GM12878 (cell line): ENCODE results near the gene USP54. TPM values are rescaled to one million over a fixed set of nuclear protein-coding genes. Genes with fewer than 3 reads are reported as not detected.

Experiments used
- ATAC-seq: fragments of 200-7000 bp; cut with Tn5 transposase; 3 replicates; pipeline ENCODE4 v1.9.1; 2020; ENCODE audit warnings: mild to moderate bottlenecking, moderate library complexity
- BruUV-seq: library from RNA; stranded (reverse); fragments of 400-500 nt; replicated peaks from 2 replicates; lab custom pipeline; 2021; lab: Mats Ljungman, UMichigan
- CTCF ChIA-PET: fragments of 300-600 bp; sonication (Branson Sonifier 250); formaldehyde crosslinking; extraction: SDS; loops from one replicate; lab custom pipeline; 2021; ENCODE audit warnings: inconsistent platforms; lab: Yijun Ruan, JAX
- POLR2A ChIA-PET: fragments of 350-600 bp; formaldehyde crosslinking; extraction: SDS; loops from one replicate; lab custom pipeline; 2021; ENCODE audit warnings: inconsistent platforms; lab: Charles Lee
- RAD21 ChIA-PET: fragments of 300-600 bp; sonication (Branson Sonifier 250); formaldehyde crosslinking; loops from one replicate; lab custom pipeline; 2023; ENCODE audit warnings: antibody characterized with exemption; ENCODE audit not compliant: unreplicated experiment; lab: Charles Lee
- SMC1A ChIA-PET: fragments of 300-600 bp; sonication (Branson Sonifier 250); formaldehyde crosslinking; loops from one replicate; lab custom pipeline; 2023; ENCODE audit not compliant: unreplicated experiment, uncharacterized antibody; lab: Charles Lee
- DNase-seq: peaks from one replicate; pipeline ENCODE4 v3.0.0-alpha.2; 2011; ENCODE audit warnings: low read depth, low spot score
- FAIRE-seq: peaks from 3 replicates; lab custom pipeline; 2011; peaks lifted over from hg19 to GRCh38; lab: Jason Lieb, UNC
- H2AFZ ChIP-seq: 2 replicates; pipeline ENCODE4 v1.6.0; 2011; ENCODE audit warnings: low read depth, low read length, control low read depth; ENCODE audit not compliant: control insufficient read depth
- H3K27ac ChIP-seq: 2 replicates; pipeline ENCODE4 v1.5.1; 2011; ENCODE audit warnings: control low read depth; ENCODE audit not compliant: control insufficient read depth, insufficient read depth
- H3K27me3 ChIP-seq, 2 experiments: replicated peaks in 1 of 2; 2 replicates each; pipeline versions ENCODE4 v1.6.0 to v1.6.1; 2011; ENCODE audit warnings: low read length in 1 of 2; ENCODE audit not compliant: control insufficient read depth in 2 of 2, insufficient read depth in 2 of 2
- H3K36me3 ChIP-seq, 2 experiments: 2 replicates each; pipeline ENCODE4 v1.5.1; 2011; ENCODE audit warnings: low read length in 1 of 2; ENCODE audit not compliant: control insufficient read depth in 2 of 2, insufficient read depth in 2 of 2
- H3K4me1 ChIP-seq: 2 replicates; pipeline ENCODE4 v1.6.1; 2011; ENCODE audit warnings: mild to moderate bottlenecking, low read length, moderate library complexity, mixed read lengths; ENCODE audit not compliant: control insufficient read depth, insufficient read depth
- H3K4me2 ChIP-seq: 2 replicates; pipeline ENCODE4 v1.6.0; 2011; ENCODE audit warnings: control low read depth; ENCODE audit not compliant: control insufficient read depth, insufficient read depth
- H3K4me3 ChIP-seq: fragments of 200-600 bp; sonication (generic); 2 replicates; pipeline ENCODE4 v1.5.1; 2016
- H3K79me2 ChIP-seq: 2 replicates; pipeline ENCODE4 v1.6.0; 2011; ENCODE audit warnings: low read length; ENCODE audit not compliant: control insufficient read depth, insufficient read depth
- H3K9ac ChIP-seq: 2 replicates; pipeline ENCODE4 v1.8.0; 2011; ENCODE audit warnings: low read length, control low read depth, mixed read lengths; ENCODE audit not compliant: control insufficient read depth, insufficient read depth
- H3K9me3 ChIP-seq: replicated peaks from 3 replicates; pipeline ENCODE4 v1.5.1; 2011; ENCODE audit warnings: mild to moderate bottlenecking, low read length; ENCODE audit not compliant: control insufficient read depth, insufficient read depth
- H4K20me1 ChIP-seq: 2 replicates; pipeline ENCODE4 v1.6.0; 2011; ENCODE audit not compliant: control insufficient read depth, insufficient read depth
- EP300 ChIP-seq, 2 experiments: fragments of 150-350 bp in 1 of 2; IDR thresholded peaks; 2 replicates each; pipeline ENCODE4 v1.6.1; 2011 to 2012; ENCODE audit warnings: low read depth in 2 of 2, low read length in 2 of 2, borderline replicate concordance in 1 of 2, improper control_type of control experiment in 1 of 2, inconsistent platforms in 1 of 2; ENCODE audit not compliant: control insufficient read depth in 1 of 2
- FOXM1 ChIP-seq: IDR thresholded peaks from 2 replicates; pipeline ENCODE4 v1.6.1; 2012; ENCODE audit warnings: low read depth, mild to moderate bottlenecking, inconsistent platforms, low read length, moderate library complexity
- HDGF ChIP-seq: fragments of 450-650 bp; IDR thresholded peaks from 2 replicates; pipeline ENCODE4 v1.6.1; 2016; ENCODE audit warnings: antibody characterized with exemption
- IKZF2 ChIP-seq, 2 experiments: fragments of 450-650 bp; IDR thresholded peaks; 2 replicates each; pipeline ENCODE4 v1.6.1; 2017; ENCODE audit warnings: mild to moderate bottlenecking in 2 of 2, moderate library complexity in 2 of 2
- MXI1 ChIP-seq: fragments of 150-350 bp; IDR thresholded peaks from 2 replicates; pipeline ENCODE4 v1.6.1; 2011; ENCODE audit warnings: low read depth, mild to moderate bottlenecking, inconsistent platforms, low read length, improper control_type of control experiment
- SMAD1 ChIP-seq: fragments of 450-650 bp; IDR thresholded peaks from 2 replicates; pipeline ENCODE4 v1.6.1; 2018; ENCODE audit warnings: mild to moderate bottlenecking, low read depth; ENCODE audit not compliant: partially characterized antibody
- ZBED1 ChIP-seq: IDR thresholded peaks from 2 replicates; pipeline ENCODE4 v1.6.1; 2016; ENCODE audit warnings: borderline replicate concordance
- WGBS: methylation state at CpG from one replicate; pipeline ENCODE4 v1.1.6; 2016; ENCODE audit warnings: low lambda C conversion rate; ENCODE audit not compliant: insufficient replicate concordance, insufficient coverage; ENCODE audit errors: missing lambda C conversion rate; 5-methylcytosine and 5-hydroxymethylcytosine counted together
- in situ Hi-C: fragments of 300-500 bp; cut with MboI; formaldehyde crosslinking; loops from 9 replicates; pipeline ENCODE4 v1.14.3; 2018; ENCODE audit warnings: mixed read lengths
- intact Hi-C: fragments of 100-400 bp; cut with micrococcal nuclease; formaldehyde crosslinking; loops from one replicate; pipeline ENCODE4 v1.14.2; 2022; ENCODE audit not compliant: unreplicated experiment
- polyA plus RNA-seq, 11 experiments: library from polyadenylated mRNA; depleted of rRNA in 4 of 11; unstranded in 6 of 11; stranded (reverse) in 5 of 11; fragments of >200 nt; fragmentation: Nextera tagmentation in 4 of 11; fragmentation: Illumina TruSeq in 1 of 11; extraction: Ambion mirVana in 4 of 11; extraction: Trizol in 1 of 11; gene quantifications; 1 replicate in 1 of 11; 2 replicates in 10 of 11; pipeline versions ENCODE4 v1.2.1 to v1.2.3, GENCODE V29; 2011 to 2016; ENCODE audit warnings: inconsistent platforms in 2 of 11, missing spikeins in 2 of 11, low read depth in 1 of 11
- total RNA-seq, 4 experiments: library from RNA; depleted of rRNA in 3 of 4; stranded (reverse); fragments of >200 nt in 3 of 4; fragmentation: Illumina TruSeq in 1 of 4; extraction: Trizol in 1 of 4; gene quantifications; 2 replicates each; pipeline versions ENCODE4 v1.2.1 to v1.2.3, GENCODE V29; 2013 to 2021
- TF ChIP-seq, protein P1 (sequence below): fragments of 450-650 bp; IDR thresholded peaks from 2 replicates; pipeline ENCODE4 v1.6.1; 2017; ENCODE audit warnings: mild to moderate bottlenecking, low read depth, inconsistent platforms; ENCODE audit not compliant: poor library complexity, severe bottlenecking
- TF ChIP-seq, protein P2 (sequence below): IDR thresholded peaks from 2 replicates; pipeline ENCODE4 v1.6.1; 2012; ENCODE audit warnings: mild to moderate bottlenecking, low read depth, low read length
- TF ChIP-seq, protein P3 (sequence below): fragments of 450-650 bp; IDR thresholded peaks from 2 replicates; pipeline ENCODE4 v1.6.1; 2017; ENCODE audit warnings: mild to moderate bottlenecking

Gene USP54
- total and polyA plus RNA-seq, 10 of the 15 experiments (the other 5 are each of a cell fraction or from before 2014, with no cell fraction given) = 0.93 to 10.5 (median 5.5) TPM

DNA sequence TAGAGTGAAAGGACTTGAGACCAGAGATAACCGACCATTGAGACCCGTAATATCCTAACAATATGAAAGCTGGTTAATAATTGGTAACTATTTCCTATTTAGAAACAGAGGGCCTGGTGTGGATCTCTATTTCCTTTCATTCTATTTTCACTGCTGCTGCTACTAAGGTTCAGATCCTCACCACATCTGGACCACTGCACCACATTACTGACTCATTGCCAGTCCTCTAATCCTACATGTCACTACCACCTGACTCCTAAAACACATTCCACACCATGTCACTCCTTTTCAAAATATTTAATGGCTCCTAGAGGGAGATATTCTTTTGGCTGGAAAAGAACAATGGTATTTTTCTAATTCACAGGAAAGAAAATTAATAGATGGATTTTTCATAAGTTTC, 6.4 kb downstream of the USP54 start (continued):
- TF ChIP-seq, protein P1, sequence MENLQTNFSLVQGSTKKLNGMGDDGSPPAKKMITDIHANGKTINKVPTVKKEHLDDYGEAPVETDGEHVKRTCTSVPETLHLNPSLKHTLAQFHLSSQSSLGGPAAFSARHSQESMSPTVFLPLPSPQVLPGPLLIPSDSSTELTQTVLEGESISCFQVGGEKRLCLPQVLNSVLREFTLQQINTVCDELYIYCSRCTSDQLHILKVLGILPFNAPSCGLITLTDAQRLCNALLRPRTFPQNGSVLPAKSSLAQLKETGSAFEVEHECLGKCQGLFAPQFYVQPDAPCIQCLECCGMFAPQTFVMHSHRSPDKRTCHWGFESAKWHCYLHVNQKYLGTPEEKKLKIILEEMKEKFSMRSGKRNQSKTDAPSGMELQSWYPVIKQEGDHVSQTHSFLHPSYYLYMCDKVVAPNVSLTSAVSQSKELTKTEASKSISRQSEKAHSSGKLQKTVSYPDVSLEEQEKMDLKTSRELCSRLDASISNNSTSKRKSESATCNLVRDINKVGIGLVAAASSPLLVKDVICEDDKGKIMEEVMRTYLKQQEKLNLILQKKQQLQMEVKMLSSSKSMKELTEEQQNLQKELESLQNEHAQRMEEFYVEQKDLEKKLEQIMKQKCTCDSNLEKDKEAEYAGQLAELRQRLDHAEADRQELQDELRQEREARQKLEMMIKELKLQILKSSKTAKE = no peak

DNA sequence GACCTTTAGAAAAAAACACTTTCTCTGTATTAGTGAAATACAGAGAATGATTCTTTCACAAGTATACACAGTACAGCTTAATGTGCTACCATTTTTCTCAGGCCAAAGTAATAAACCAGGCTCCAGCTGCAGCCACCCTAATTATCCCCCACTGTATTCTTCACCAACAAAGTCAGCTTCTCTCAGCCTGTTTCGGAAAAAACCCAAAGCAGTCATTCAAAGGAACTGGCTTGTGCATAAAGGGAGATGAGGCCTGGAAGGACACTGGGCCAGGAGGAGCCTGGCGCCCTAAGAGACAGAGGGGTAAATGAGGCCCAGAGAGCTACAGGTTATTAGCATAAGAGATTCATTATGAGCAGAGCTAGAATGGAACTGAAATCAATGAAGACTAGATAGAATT, 9.2 kb downstream of the USP54 start:
- intact Hi-C loops = no loop called here
- no peaks in the 10 kb centered on the region; the same call in 1 of the 2 replicates for H3K4me1 ChIP-seq
- no peak for DNase-seq
- no peaks in the 10 kb centered on the region for H3K27me3 ChIP-seq
- no peaks in the 10 kb centered on the region for H4K20me1 ChIP-seq
- no peak overlapping the region for H3K4me2 ChIP-seq
- WGBS = 98% methylated on average over 2 of the region's 2 CpGs
- H2AFZ ChIP-seq = no peak overlapping the region
- no peak for ATAC-seq
- in situ Hi-C loops = no loop called here
- H3K27ac ChIP-seq = no peak overlapping the region
- no peaks in the 10 kb centered on the region for H3K9me3 ChIP-seq
- H3K36me3 ChIP-seq = no peaks in the 10 kb centered on the region
- BruUV-seq = no TSS peak
- ChIA-PET RAD21 (no interaction called here), CTCF (interaction anchor here (0.6 to 1.6 kb wide), 7 partner anchors 8 to 52 kb away, joined by 3 to 7 read pairs (median 4); partner anchors contain the start of gene USP54), SMC1A (interaction anchor here (0.9 to 3.3 kb wide), 5 partner anchors 9 to 359 kb away, joined by 3 to 17 read pairs (median 4); partner anchors contain the start of gene USP54), POLR2A (interaction anchor here (0.6 to 1.3 kb wide), 3 partner anchors 11 to 68 kb away, joined by 3 to 4 read pairs (median 3); no protein-coding TSS in a partner anchor)
- H3K79me2 ChIP-seq = no peaks in the 10 kb centered on the region
- FAIRE-seq = no peak
- H3K9ac ChIP-seq = no peak overlapping the region
- no peak overlapping the region for H3K4me3 ChIP-seq
- no peak for TF ChIP-seq HDGF
- TF ChIP-seq, protein P2, sequence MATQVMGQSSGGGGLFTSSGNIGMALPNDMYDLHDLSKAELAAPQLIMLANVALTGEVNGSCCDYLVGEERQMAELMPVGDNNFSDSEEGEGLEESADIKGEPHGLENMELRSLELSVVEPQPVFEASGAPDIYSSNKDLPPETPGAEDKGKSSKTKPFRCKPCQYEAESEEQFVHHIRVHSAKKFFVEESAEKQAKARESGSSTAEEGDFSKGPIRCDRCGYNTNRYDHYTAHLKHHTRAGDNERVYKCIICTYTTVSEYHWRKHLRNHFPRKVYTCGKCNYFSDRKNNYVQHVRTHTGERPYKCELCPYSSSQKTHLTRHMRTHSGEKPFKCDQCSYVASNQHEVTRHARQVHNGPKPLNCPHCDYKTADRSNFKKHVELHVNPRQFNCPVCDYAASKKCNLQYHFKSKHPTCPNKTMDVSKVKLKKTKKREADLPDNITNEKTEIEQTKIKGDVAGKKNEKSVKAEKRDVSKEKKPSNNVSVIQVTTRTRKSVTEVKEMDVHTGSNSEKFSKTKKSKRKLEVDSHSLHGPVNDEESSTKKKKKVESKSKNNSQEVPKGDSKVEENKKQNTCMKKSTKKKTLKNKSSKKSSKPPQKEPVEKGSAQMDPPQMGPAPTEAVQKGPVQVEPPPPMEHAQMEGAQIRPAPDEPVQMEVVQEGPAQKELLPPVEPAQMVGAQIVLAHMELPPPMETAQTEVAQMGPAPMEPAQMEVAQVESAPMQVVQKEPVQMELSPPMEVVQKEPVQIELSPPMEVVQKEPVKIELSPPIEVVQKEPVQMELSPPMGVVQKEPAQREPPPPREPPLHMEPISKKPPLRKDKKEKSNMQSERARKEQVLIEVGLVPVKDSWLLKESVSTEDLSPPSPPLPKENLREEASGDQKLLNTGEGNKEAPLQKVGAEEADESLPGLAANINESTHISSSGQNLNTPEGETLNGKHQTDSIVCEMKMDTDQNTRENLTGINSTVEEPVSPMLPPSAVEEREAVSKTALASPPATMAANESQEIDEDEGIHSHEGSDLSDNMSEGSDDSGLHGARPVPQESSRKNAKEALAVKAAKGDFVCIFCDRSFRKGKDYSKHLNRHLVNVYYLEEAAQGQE = no peak
- TF ChIP-seq, protein P3, sequence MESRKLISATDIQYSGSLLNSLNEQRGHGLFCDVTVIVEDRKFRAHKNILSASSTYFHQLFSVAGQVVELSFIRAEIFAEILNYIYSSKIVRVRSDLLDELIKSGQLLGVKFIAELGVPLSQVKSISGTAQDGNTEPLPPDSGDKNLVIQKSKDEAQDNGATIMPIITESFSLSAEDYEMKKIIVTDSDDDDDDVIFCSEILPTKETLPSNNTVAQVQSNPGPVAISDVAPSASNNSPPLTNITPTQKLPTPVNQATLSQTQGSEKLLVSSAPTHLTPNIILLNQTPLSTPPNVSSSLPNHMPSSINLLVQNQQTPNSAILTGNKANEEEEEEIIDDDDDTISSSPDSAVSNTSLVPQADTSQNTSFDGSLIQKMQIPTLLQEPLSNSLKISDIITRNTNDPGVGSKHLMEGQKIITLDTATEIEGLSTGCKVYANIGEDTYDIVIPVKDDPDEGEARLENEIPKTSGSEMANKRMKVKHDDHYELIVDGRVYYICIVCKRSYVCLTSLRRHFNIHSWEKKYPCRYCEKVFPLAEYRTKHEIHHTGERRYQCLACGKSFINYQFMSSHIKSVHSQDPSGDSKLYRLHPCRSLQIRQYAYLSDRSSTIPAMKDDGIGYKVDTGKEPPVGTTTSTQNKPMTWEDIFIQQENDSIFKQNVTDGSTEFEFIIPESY = no peak
- TF ChIP-seq FOXM1 = no peak
- no peak for TF ChIP-seq EP300 (IDR thresholded peaks at IDR 0.05; ENCODE audit: borderline replicate concordance in 1 of 2, control insufficient read depth in 1 of 2, low read depth in 2 of 2, low read length in 2 of 2)
- no peak for TF ChIP-seq SMAD1
- no peak for TF ChIP-seq IKZF2 (IDR thresholded peaks at IDR 0.05)
- no peak for TF ChIP-seq ZBED1
- no peak for TF ChIP-seq MXI1
